ENCODE data around the gene IPP. TPM values are rescaled to one million over a fixed set of nuclear protein-coding genes. Genes with fewer than 3 reads are reported as not detected.

Gene IPP
- total and polyA plus RNA-seq, 2 of the 4 experiments (the other 2 are of a cell fraction): 4.6 to 10.6 TPM

DNA sequence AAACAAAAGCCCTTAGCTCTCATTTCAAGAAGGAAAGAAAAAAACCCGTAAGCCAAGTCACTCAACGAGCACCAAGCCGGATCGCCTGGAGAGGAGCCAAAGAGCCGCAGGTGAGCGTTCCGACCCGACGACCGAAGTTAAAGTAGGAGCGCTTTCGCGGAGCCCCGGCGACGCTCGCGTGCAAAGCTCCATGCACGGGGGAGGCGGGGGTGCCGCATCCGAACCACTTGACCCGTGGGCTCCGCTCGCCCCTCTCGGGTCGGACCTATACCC, 64.5 kb downstream of the IPP start:
- peak overlapping the region; percentile 83 for H3K56ac ChIP-seq (ENCODE audit: extremely low read depth, insufficient read depth, low read length)
- H3K27ac ChIP-seq (ENCODE audit: insufficient read depth, low read length): peak overlapping the region; percentile 86
- no peak overlapping the region for H2BK20ac ChIP-seq (ENCODE audit: low read depth, low read length)
- intact Hi-C loops (cut with micrococcal nuclease) (loop anchor here (2.0 to 10.0 kb wide), 4 partner anchors 99 to 174 kb away; partner anchors contain the start of gene MAST2), dilution Hi-C loops (cut with HindIII; ENCODE audit: low sequenced_read_pairs, unreplicated experiment) (no loop called here), in situ Hi-C loops (cut with MboI; ENCODE audit: low sequenced_read_pairs) (no loop called here)
- H4K20me1 ChIP-seq (ENCODE audit: insufficient read depth, low read length): peaks cover 28% of the 10 kb centered on the region; the same call in 1 of the 2 replicates
- H3K4ac ChIP-seq (ENCODE audit: low read depth, low read length): peak overlapping the region; percentile 83
- peak overlapping the region; percentile 17 to 72; a peak in 2 of 4 replicates for H4K8ac ChIP-seq (ENCODE audit: low read depth in 2 of 2, low read length in 2 of 2)
- peak overlapping the region; percentile 92; the same call in 1 of the 2 replicates for H3K4me2 ChIP-seq (ENCODE audit: low read depth, low read length)
- no TSS peak for BruUV-seq (replicated peaks)
- peaks cover 5% of the 10 kb centered on the region; the same call in 1 of the 2 replicates for H3K9me1 ChIP-seq (ENCODE audit: insufficient read depth, low read length)
- H2AK9ac ChIP-seq (replicated peaks; ENCODE audit: low read depth, low read length, poor library complexity): peak overlapping the region; percentile 100
- ATAC-seq (ENCODE audit: low read depth) (no peak), DNase-seq (peak; percentile 8)
- H3K36me3 ChIP-seq (ENCODE audit: control insufficient read depth, insufficient read depth, low read length): no peaks in the 10 kb centered on the region
- 1% methylated on average over 25 of the region's 27 CpGs; no CpG with 5 or more reads in 1 of the 2 experiments for WGBS, 2 experiments (ENCODE audit: extremely low coverage in 2 of 2, insufficient read length in 1 of 2)
- H4K91ac ChIP-seq (ENCODE audit: insufficient read depth, low read depth, low read length): peak overlapping the region; percentile 63
- peak overlapping the region; percentile 82 for H2BK5ac ChIP-seq (ENCODE audit: low read depth, low read length, poor library complexity, severe bottlenecking)
- H3K23ac ChIP-seq (ENCODE audit: low read depth, low read length): peak overlapping the region; percentile 94
- TF ChIP-seq RFX5 (IDR thresholded peaks at IDR 0.05; ENCODE audit: low read depth, low read length) (no peak), CHD1 (IDR thresholded peaks at IDR 0.05; ENCODE audit: low read depth, low read length) (no peak)
- TF ChIP-seq, protein P1, sequence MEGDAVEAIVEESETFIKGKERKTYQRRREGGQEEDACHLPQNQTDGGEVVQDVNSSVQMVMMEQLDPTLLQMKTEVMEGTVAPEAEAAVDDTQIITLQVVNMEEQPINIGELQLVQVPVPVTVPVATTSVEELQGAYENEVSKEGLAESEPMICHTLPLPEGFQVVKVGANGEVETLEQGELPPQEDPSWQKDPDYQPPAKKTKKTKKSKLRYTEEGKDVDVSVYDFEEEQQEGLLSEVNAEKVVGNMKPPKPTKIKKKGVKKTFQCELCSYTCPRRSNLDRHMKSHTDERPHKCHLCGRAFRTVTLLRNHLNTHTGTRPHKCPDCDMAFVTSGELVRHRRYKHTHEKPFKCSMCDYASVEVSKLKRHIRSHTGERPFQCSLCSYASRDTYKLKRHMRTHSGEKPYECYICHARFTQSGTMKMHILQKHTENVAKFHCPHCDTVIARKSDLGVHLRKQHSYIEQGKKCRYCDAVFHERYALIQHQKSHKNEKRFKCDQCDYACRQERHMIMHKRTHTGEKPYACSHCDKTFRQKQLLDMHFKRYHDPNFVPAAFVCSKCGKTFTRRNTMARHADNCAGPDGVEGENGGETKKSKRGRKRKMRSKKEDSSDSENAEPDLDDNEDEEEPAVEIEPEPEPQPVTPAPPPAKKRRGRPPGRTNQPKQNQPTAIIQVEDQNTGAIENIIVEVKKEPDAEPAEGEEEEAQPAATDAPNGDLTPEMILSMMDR (conservative IDR thresholded peaks at IDR 0.05; ENCODE audit: low read depth, low read length): no peak
- TF ChIP-seq, protein P2, sequence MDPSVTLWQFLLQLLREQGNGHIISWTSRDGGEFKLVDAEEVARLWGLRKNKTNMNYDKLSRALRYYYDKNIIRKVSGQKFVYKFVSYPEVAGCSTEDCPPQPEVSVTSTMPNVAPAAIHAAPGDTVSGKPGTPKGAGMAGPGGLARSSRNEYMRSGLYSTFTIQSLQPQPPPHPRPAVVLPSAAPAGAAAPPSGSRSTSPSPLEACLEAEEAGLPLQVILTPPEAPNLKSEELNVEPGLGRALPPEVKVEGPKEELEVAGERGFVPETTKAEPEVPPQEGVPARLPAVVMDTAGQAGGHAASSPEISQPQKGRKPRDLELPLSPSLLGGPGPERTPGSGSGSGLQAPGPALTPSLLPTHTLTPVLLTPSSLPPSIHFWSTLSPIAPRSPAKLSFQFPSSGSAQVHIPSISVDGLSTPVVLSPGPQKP (IDR thresholded peaks at IDR 0.05; ENCODE audit: borderline replicate concordance, low read depth, low read length): no peak
- ChIA-PET POLR2A (ENCODE audit: unreplicated experiment) (interaction anchor here (1.3 kb wide), 1 partner anchor 17 kb away, joined by 7 read pairs; no protein-coding TSS in a partner anchor), CTCF (interaction anchor here (0.7 kb wide), 1 partner anchor 9 kb away, joined by 3 read pairs; no protein-coding TSS in a partner anchor)
- H3K4me3 ChIP-seq (ENCODE audit: insufficient read depth, low read depth, low read length): peak overlapping the region; percentile 94
- no peak overlapping the region for H2AK5ac ChIP-seq (ENCODE audit: low read depth, low read length)
- H3K27me3 ChIP-seq (ENCODE audit: control insufficient read depth, insufficient read depth, low read length): no peaks in the 10 kb centered on the region
- peak overlapping the region; percentile 66 for H4K5ac ChIP-seq (ENCODE audit: low read depth, low read length)
- H3K9ac ChIP-seq (ENCODE audit: low read depth, low read length): peak overlapping the region; percentile 85
- H2AFZ ChIP-seq (replicated peaks; ENCODE audit: low read length, poor library complexity): peak overlapping the region; percentile 98
- H3K4me1 ChIP-seq (ENCODE audit: control insufficient read depth, insufficient read depth, low read length): no peaks in the 10 kb centered on the region
- H2BK120ac ChIP-seq (ENCODE audit: low read depth, low read length): peak overlapping the region; percentile 4; the same call in 1 of the 2 replicates
- H3K14ac ChIP-seq (replicated peaks; ENCODE audit: low read depth, low read length): peak overlapping the region; percentile 93
- no peaks in the 10 kb centered on the region for H3K9me3 ChIP-seq (ENCODE audit: control insufficient read depth, insufficient read depth, low read length)
- H3K79me1 ChIP-seq (ENCODE audit: low read depth in 1 of 2, low read length in 2 of 2): peaks cover 0 to 46% of the 10 kb centered on the region in 2 experiments; a peak in 3 of 4 replicates
- peak overlapping the region; percentile 50 for H3K18ac ChIP-seq (ENCODE audit: low read depth, low read length)
- no peak overlapping the region for H2BK15ac ChIP-seq (ENCODE audit: low read depth, low read length)
